IMR-90 (cell line): ENCODE measurements around the gene CEACAM6. TPM values are rescaled to one million over a fixed set of nuclear protein-coding genes. Genes with fewer than 3 reads are reported as not detected.

Source experiments
- ATAC-seq: fragments of 200-7000 bp; cut with Tn5 transposase; 2 replicates; pipeline ENCODE4 v1.9.1; 2020; ENCODE audit warnings: low read depth, mild to moderate bottlenecking, moderate library complexity
- BruUV-seq: library from RNA; stranded (reverse); fragments of 400-500 nt; replicated peaks from 2 replicates; lab custom pipeline; 2021; lab: Mats Ljungman, UMichigan
- CTCF ChIA-PET: fragments of 300-600 bp; formaldehyde crosslinking; extraction: SDS; loops from one replicate; lab custom pipeline; 2021; ENCODE audit warnings: antibody characterized with exemption; lab: Yijun Ruan, JAX
- POLR2A ChIA-PET: fragments of 300-600 bp; sonication (Branson Sonifier 250); formaldehyde crosslinking; loops from one replicate; lab custom pipeline; 2022; ENCODE audit warnings: antibody characterized with exemption; ENCODE audit not compliant: unreplicated experiment; lab: Charles Lee
- DNase-seq: peaks from one replicate; pipeline ENCODE4 v3.0.0; 2013
- H2AFZ ChIP-seq: replicated peaks from 2 replicates; pipeline ENCODE3; 2013; ENCODE audit warnings: low read length, mild to moderate bottlenecking; ENCODE audit not compliant: poor library complexity
- H2AK5ac ChIP-seq: 2 replicates; pipeline ENCODE4 v1.6.1; 2013; ENCODE audit warnings: low read depth, low read length, inconsistent platforms
- H2AK9ac ChIP-seq: replicated peaks from 2 replicates; pipeline ENCODE3; 2013; ENCODE audit warnings: mild to moderate bottlenecking, low read depth, low read length, moderate library complexity; ENCODE audit not compliant: poor library complexity
- H2BK120ac ChIP-seq: 2 replicates; pipeline ENCODE4 v1.6.1; 2013; ENCODE audit warnings: low read depth, low read length, inconsistent platforms
- H2BK15ac ChIP-seq: 3 replicates; pipeline ENCODE4 v1.6.1; 2013; ENCODE audit warnings: low read depth, low read length, inconsistent platforms
- H2BK20ac ChIP-seq: 2 replicates; pipeline ENCODE4 v1.6.1; 2013; ENCODE audit warnings: low read depth, mild to moderate bottlenecking, inconsistent platforms, low read length, moderate library complexity
- H2BK5ac ChIP-seq: 2 replicates; pipeline ENCODE4 v1.6.1; 2013; ENCODE audit warnings: mild to moderate bottlenecking, low read depth, low read length, inconsistent platforms; ENCODE audit not compliant: poor library complexity, severe bottlenecking
- H3K14ac ChIP-seq: replicated peaks from 2 replicates; pipeline ENCODE4 v1.6.1; 2013; ENCODE audit warnings: low read depth, low read length, inconsistent platforms
- H3K18ac ChIP-seq: 2 replicates; pipeline ENCODE4 v1.6.1; 2013; ENCODE audit warnings: low read depth, low read length, control low read depth
- H3K23ac ChIP-seq: 2 replicates; pipeline ENCODE4 v1.6.1; 2013; ENCODE audit warnings: low read depth, low read length, inconsistent platforms
- H3K27ac ChIP-seq: 2 replicates; pipeline ENCODE4 v1.5.1; 2013; ENCODE audit warnings: mild to moderate bottlenecking, control low read depth, low read length; ENCODE audit not compliant: insufficient read depth
- H3K27me3 ChIP-seq: 2 replicates; pipeline ENCODE4 v1.6.1; 2013; ENCODE audit warnings: low read length; ENCODE audit not compliant: control insufficient read depth, insufficient read depth
- H3K36me3 ChIP-seq: 2 replicates; pipeline ENCODE4 v1.6.1; 2013; ENCODE audit warnings: low read length, mixed read lengths; ENCODE audit not compliant: control insufficient read depth, insufficient read depth
- H3K4ac ChIP-seq: 2 replicates; pipeline ENCODE4 v1.6.1; 2013; ENCODE audit warnings: low read depth, low read length, inconsistent platforms
- H3K4me1 ChIP-seq: 2 replicates; pipeline ENCODE4 v1.6.1; 2013; ENCODE audit warnings: low read length, mixed read lengths; ENCODE audit not compliant: control insufficient read depth, insufficient read depth
- H3K4me2 ChIP-seq: 2 replicates; pipeline ENCODE4 v1.6.1; 2013; ENCODE audit warnings: low read depth, mild to moderate bottlenecking, control low read depth, low read length, moderate library complexity
- H3K4me3 ChIP-seq: 2 replicates; pipeline ENCODE4 v1.5.1; 2013; ENCODE audit warnings: low read depth, mild to moderate bottlenecking, control low read depth, low read length, moderate library complexity; ENCODE audit not compliant: insufficient read depth
- H3K56ac ChIP-seq: 2 replicates; pipeline ENCODE4 v1.6.1; 2013; ENCODE audit warnings: low read length, inconsistent platforms; ENCODE audit not compliant: insufficient read depth; ENCODE audit errors: extremely low read depth
- H3K79me1 ChIP-seq, 2 experiments: 2 replicates each; pipeline ENCODE4 v1.6.1; 2013; ENCODE audit warnings: low read length in 2 of 2, inconsistent platforms in 1 of 2, low read depth in 1 of 2
- H3K9ac ChIP-seq: 2 replicates; pipeline ENCODE4 v1.6.1; 2013; ENCODE audit warnings: low read depth, low read length, control low read depth
- H3K9me1 ChIP-seq: 2 replicates; pipeline ENCODE4 v1.6.1; 2013; ENCODE audit warnings: low read length, inconsistent platforms; ENCODE audit not compliant: insufficient read depth
- H3K9me3 ChIP-seq: 2 replicates; pipeline ENCODE4 v1.6.1; 2013; ENCODE audit warnings: low read length; ENCODE audit not compliant: control insufficient read depth, insufficient read depth
- H4K20me1 ChIP-seq: 2 replicates; pipeline ENCODE4 v1.6.1; 2013; ENCODE audit warnings: low read length, inconsistent platforms; ENCODE audit not compliant: insufficient read depth
- H4K5ac ChIP-seq: 2 replicates; pipeline ENCODE4 v1.6.1; 2013; ENCODE audit warnings: mild to moderate bottlenecking, low read depth, low read length, control low read depth
- H4K8ac ChIP-seq, 2 experiments: 2 replicates each; pipeline ENCODE4 v1.6.1; 2013; ENCODE audit warnings: low read depth in 2 of 2, low read length in 2 of 2, control low read depth in 1 of 2, inconsistent platforms in 1 of 2
- H4K91ac ChIP-seq: 2 replicates; pipeline ENCODE4 v1.6.1; 2013; ENCODE audit warnings: low read depth, low read length, inconsistent platforms; ENCODE audit not compliant: insufficient read depth
- CEBPB ChIP-seq: IDR thresholded peaks from 2 replicates; pipeline ENCODE4 v1.6.1; 2012; ENCODE audit warnings: low read depth, low read length, improper control_type of control experiment
- CHD1 ChIP-seq: IDR thresholded peaks from 2 replicates; pipeline ENCODE4 v1.6.1; 2012; ENCODE audit warnings: low read depth, low read length, improper control_type of control experiment
- FOS ChIP-seq: fragments of 150-350 bp; IDR thresholded peaks from 2 replicates; pipeline ENCODE4 v1.6.1; 2016; ENCODE audit warnings: low read depth, low read length
- MAFK ChIP-seq: IDR thresholded peaks from 2 replicates; pipeline ENCODE4 v1.6.1; 2012; ENCODE audit warnings: low read depth, low read length, improper control_type of control experiment
- MXI1 ChIP-seq: IDR thresholded peaks from 2 replicates; pipeline ENCODE4 v1.6.1; 2012; ENCODE audit warnings: low read depth, mild to moderate bottlenecking, low read length, moderate library complexity, borderline replicate concordance
- POLR2A ChIP-seq: IDR thresholded peaks from 2 replicates; pipeline ENCODE4 v1.6.1; 2012; ENCODE audit warnings: mild to moderate bottlenecking, low read depth, low read length
- RAD21 ChIP-seq: IDR thresholded peaks from 2 replicates; pipeline ENCODE4 v1.6.1; 2012; ENCODE audit warnings: low read length, improper control_type of control experiment
- dilution Hi-C: fragments of 300-500 bp; cut with HindIII; formaldehyde crosslinking; loops from one replicate; pipeline ENCODE4 v1.14.3; 2018; ENCODE audit warnings: low sequenced_read_pairs; ENCODE audit not compliant: unreplicated experiment
- in situ Hi-C: fragments of 300-500 bp; cut with MboI; formaldehyde crosslinking; loops from 3 replicates; pipeline ENCODE4 v1.14.3; 2019; ENCODE audit warnings: low sequenced_read_pairs, inconsistent platforms, mixed read lengths
- intact Hi-C: fragments of 100-400 bp; cut with micrococcal nuclease; formaldehyde crosslinking; loops from 2 replicates; pipeline ENCODE4 v1.10.0; 2022
- polyA plus RNA-seq, 3 experiments: library from polyadenylated mRNA; depleted of rRNA; stranded (reverse); fragments of >200 nt; gene quantifications; 2 replicates each; pipeline ENCODE4 v1.2.3, GENCODE V29; 2012; ENCODE audit warnings: low replicate concordance in 1 of 3
- total RNA-seq: library from RNA; depleted of rRNA; stranded (reverse); fragments of >200 nt; gene quantifications from 2 replicates; pipeline ENCODE4 v1.2.3, GENCODE V29; 2012
- TF ChIP-seq, protein P1 (sequence below): fragments of 150-350 bp; IDR thresholded peaks from 2 replicates; pipeline ENCODE4 v1.6.1; 2016; ENCODE audit warnings: low read depth, mild to moderate bottlenecking, low read length, moderate library complexity, borderline replicate concordance
- TF ChIP-seq, protein P2 (sequence below): conservative IDR thresholded peaks from 2 replicates; pipeline ENCODE4 v1.5.1; 2012; ENCODE audit warnings: mild to moderate bottlenecking, low read depth, low read length, improper control_type of control experiment

CEACAM6 gene
- total and polyA plus RNA-seq, 2 of the 4 experiments (the other 2 are of a cell fraction), result not detected

DNA sequence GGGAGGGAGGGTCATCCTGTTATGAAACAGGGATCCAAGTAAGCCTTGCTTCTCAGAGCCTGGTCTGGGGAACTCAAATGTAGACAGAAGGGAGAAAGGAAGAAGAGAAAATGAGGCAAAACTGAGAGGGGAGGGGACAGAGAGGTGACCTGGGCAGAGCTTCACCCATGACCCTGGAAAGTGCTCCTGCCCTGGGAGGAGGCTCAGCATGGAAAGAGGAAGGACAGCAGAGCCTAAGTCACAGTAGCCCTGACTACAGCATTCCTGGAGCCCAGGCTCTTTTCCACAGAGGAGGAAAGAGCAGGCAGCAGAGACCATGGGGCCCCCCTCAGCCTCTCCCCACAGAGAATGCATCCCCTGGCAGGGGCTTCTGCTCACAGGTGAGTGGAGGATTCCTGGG, 41.0 kb downstream of the CEACAM6 start, which contains the start of gene CEACAM3:
TSS of gene CEACAM3 (plus strand) at position 226 of the 400 bp plus-strand sequence. CDS start at position 317, 91 bp downstream.
- Histone ChIP-seq H2BK120ac (no peak within 1 kb of the TSS), H2AK5ac (no peak within 1 kb of the TSS), H3K27ac (no peak within 1 kb of the TSS), H4K8ac (no peak within 1 kb of the TSS), H2AK9ac (no peak within 1 kb of the TSS), H3K79me1 (no peaks in the 10 kb centered on the region), H3K9me3 (no peaks in the 10 kb centered on the region), H2AFZ (no peak within 1 kb of the TSS), H2BK5ac (no peak within 1 kb of the TSS), H3K4me1 (no peaks in the 10 kb centered on the region), H3K14ac (no peak within 1 kb of the TSS), H2BK15ac (no peak within 1 kb of the TSS), H3K18ac (no peak within 1 kb of the TSS), H3K9me1 (no peaks in the 10 kb centered on the region), H4K5ac (no peak within 1 kb of the TSS), H3K9ac (no peak within 1 kb of the TSS), H3K4me2 (no peak within 1 kb of the TSS), H4K20me1 (no peaks in the 10 kb centered on the region), H3K4ac (no peak within 1 kb of the TSS), H3K27me3 (peaks cover 1% of the 10 kb centered on the region; the same call in 1 of the 2 replicates), H3K56ac (no peak within 1 kb of the TSS), H4K91ac (no peak within 1 kb of the TSS), H3K4me3 (no peak within 1 kb of the TSS), H2BK20ac (no peak within 1 kb of the TSS), H3K36me3 (no peaks in the 10 kb centered on the region), H3K23ac (no peak within 1 kb of the TSS)
- ATAC-seq (no peak), DNase-seq (no peak)
- BruUV-seq, result no TSS peak
- in situ Hi-C loops (no loop called here), intact Hi-C loops (loop anchor here (10.0 kb wide), 1 partner anchor 158 kb away; the partner anchor contains the start of gene RABAC1), dilution Hi-C loops (no loop called here)
- ChIA-PET CTCF (interaction anchor here (2.2 kb wide), 1 partner anchor 11 kb away, joined by 11 read pairs; no protein-coding TSS in a partner anchor), POLR2A (no interaction called here)
- TF ChIP-seq CHD1 (no peak), FOS (no peak), MXI1 (no peak), POLR2A (no peak), CEBPB (no peak), RAD21 (no peak), MAFK (no peak)
- TF ChIP-seq, protein P1, sequence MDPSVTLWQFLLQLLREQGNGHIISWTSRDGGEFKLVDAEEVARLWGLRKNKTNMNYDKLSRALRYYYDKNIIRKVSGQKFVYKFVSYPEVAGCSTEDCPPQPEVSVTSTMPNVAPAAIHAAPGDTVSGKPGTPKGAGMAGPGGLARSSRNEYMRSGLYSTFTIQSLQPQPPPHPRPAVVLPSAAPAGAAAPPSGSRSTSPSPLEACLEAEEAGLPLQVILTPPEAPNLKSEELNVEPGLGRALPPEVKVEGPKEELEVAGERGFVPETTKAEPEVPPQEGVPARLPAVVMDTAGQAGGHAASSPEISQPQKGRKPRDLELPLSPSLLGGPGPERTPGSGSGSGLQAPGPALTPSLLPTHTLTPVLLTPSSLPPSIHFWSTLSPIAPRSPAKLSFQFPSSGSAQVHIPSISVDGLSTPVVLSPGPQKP, result no peak
- TF ChIP-seq, protein P2, sequence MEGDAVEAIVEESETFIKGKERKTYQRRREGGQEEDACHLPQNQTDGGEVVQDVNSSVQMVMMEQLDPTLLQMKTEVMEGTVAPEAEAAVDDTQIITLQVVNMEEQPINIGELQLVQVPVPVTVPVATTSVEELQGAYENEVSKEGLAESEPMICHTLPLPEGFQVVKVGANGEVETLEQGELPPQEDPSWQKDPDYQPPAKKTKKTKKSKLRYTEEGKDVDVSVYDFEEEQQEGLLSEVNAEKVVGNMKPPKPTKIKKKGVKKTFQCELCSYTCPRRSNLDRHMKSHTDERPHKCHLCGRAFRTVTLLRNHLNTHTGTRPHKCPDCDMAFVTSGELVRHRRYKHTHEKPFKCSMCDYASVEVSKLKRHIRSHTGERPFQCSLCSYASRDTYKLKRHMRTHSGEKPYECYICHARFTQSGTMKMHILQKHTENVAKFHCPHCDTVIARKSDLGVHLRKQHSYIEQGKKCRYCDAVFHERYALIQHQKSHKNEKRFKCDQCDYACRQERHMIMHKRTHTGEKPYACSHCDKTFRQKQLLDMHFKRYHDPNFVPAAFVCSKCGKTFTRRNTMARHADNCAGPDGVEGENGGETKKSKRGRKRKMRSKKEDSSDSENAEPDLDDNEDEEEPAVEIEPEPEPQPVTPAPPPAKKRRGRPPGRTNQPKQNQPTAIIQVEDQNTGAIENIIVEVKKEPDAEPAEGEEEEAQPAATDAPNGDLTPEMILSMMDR, result no peak
